Activated T-cell treated with anti-CD3 and anti-CD28 coated beads, Interleukin-2, amount 50 U/mL, for 1 hour (primary cell): ENCODE results near the gene SH3RF3.
"Not testable (repeated sequence)": the region's sequence is repeated elsewhere in the genome, so short reads cannot be mapped to it uniquely, and the experiment has no call there.

ENCODE experiments used
- DNase-seq: peaks from one replicate; pipeline ENCODE4 v3.0.0-alpha.2; 2020

Gene SH3RF3

GRCh38 chr2:109517118-109517889, 388.3 kb downstream of the SH3RF3 start:
- no peak for DNase-seq

GRCh38 chr2:109519513-109519912, 390.5 kb downstream of the SH3RF3 start:
- DNase-seq: no peak

GRCh38 chr2:109521233-109522062, 392.4 kb downstream of the SH3RF3 start:
- no peak for DNase-seq

GRCh38 chr2:109522063-109522374, 393.0 kb downstream of the SH3RF3 start:
- DNase-seq: no peak

- DNase-seq: no peak
These were observed 394.1 kb downstream of the SH3RF3 start for GRCh38 chr2:109523121-109523520.

GRCh38 chr2:109523536-109524361, 394.7 kb downstream of the SH3RF3 start:
- no peak for DNase-seq

- no peak for DNase-seq
These were observed 396.8 kb downstream of the SH3RF3 start for GRCh38 chr2:109525836-109526235.

- DNase-seq: no peak
These were observed 397.5 kb downstream of the SH3RF3 start for GRCh38 chr2:109526442-109526970.

GRCh38 chr2:109527079-109527478, 398.1 kb downstream of the SH3RF3 start:
- no peak for DNase-seq

GRCh38 chr2:109527846-109528705, 399.1 kb downstream of the SH3RF3 start:
- no peak for DNase-seq

GRCh38 chr2:109528811-109529501, 400.0 kb downstream of the SH3RF3 start:
- no peak for DNase-seq

- no peak for DNase-seq
These were observed 400.8 kb downstream of the SH3RF3 start for GRCh38 chr2:109529532-109530449.

- no peak for DNase-seq
These were observed 401.7 kb downstream of the SH3RF3 start for GRCh38 chr2:109530712-109531111.

GRCh38 chr2:109531221-109531620, 402.2 kb downstream of the SH3RF3 start:
- no peak for DNase-seq

- no peak for DNase-seq
These were observed 403.1 kb downstream of the SH3RF3 start for GRCh38 chr2:109531896-109532727.

GRCh38 chr2:109532728-109533076, 403.7 kb downstream of the SH3RF3 start:
- no peak for DNase-seq

GRCh38 chr2:109533823-109534222, 404.8 kb downstream of the SH3RF3 start:
- DNase-seq: no peak

- DNase-seq: no peak
These were observed 406.4 kb downstream of the SH3RF3 start for GRCh38 chr2:109535217-109535946.

- not testable (repeated sequence) for DNase-seq
These were observed 407.6 kb downstream of the SH3RF3 start for GRCh38 chr2:109536556-109536955.
